OCI-LY1 (cell line): ENCODE data around the gene RNF135.
"Not testable (repeated sequence)": the region's sequence is repeated elsewhere in the genome, so short reads cannot be mapped to it uniquely, and the experiment has no call there.

Experiments
- CTCF ChIP-seq: fragments of 200-600 bp; sonication (generic), shearing (Covaris generic); IDR thresholded peaks from 2 replicates; pipeline ENCODE4 v1.5.1; 2017; ENCODE audit warnings: mild to moderate bottlenecking, antibody characterized with exemption, low read length, moderate library complexity, mixed read lengths
- EZH2 ChIP-seq: fragments of 200-600 bp; sonication (generic), shearing (Covaris generic); IDR thresholded peaks from 2 replicates; pipeline ENCODE4 v1.8.0; 2017; ENCODE audit warnings: borderline replicate concordance, mixed run types, mild to moderate bottlenecking, antibody characterized with exemption, low read length, moderate library complexity, mixed read lengths

GRCh38 chr17:30931582-30931981 lies 39.3 kb upstream of the RNF135 start:
- TF ChIP-seq EZH2, CTCF: not testable (repeated sequence)
